Measurements from ENCODE around the gene PRUNE1.

DNA sequence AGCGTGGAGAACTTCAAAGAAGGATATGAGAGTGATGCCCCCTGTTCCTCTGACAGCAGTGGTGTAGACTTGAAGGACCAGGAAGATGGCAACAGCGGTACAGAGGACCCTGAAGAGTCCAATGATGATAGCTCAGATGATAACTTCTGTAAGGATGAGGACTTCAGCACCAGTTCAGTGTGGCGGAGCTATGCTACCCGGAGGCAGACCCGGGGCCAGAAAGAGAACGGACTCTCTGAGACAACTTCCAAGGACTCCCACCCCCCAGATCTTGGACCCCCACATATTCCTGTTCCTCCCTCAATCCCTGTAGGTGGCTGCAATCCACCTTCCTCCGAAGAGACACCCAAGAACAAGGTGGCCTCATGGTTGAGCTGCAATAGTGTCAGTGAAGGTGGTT, 47.6 kb upstream of the PRUNE1 start:
- no peak for TF ChIP-seq POLR2A (IDR thresholded peaks at IDR 0.05; ENCODE audit: low read depth, low read length)
- TF ChIP-seq POLR2AphosphoS5 (IDR thresholded peaks at IDR 0.05; ENCODE audit: low read depth, low read length), result no peak
- TF ChIP-seq PAX5 (IDR thresholded peaks at IDR 0.05; ENCODE audit: insufficient read depth, low read length, severe bottlenecking), result no peak
- TF ChIP-seq SPI1 (IDR thresholded peaks at IDR 0.05; ENCODE audit: low read depth, low read length), result no peak
- TF ChIP-seq TAF1 (IDR thresholded peaks at IDR 0.05; ENCODE audit: low read depth, low read length), result no peak
- TF ChIP-seq POU2F2 (IDR thresholded peaks at IDR 0.05; ENCODE audit: low read depth, low read length), result no peak

Data from GM12891 (cell line).